DND-41 (cell line): ENCODE data around the gene CCT7.

Source experiments
- EZH2 ChIP-seq: IDR thresholded peaks from 3 replicates; pipeline ENCODE4 v1.6.1; 2012; ENCODE audit warnings: borderline replicate concordance, low read depth, mild to moderate bottlenecking, moderate library complexity, low read length, inconsistent platforms; ENCODE audit not compliant: severe bottlenecking
- TF ChIP-seq, protein P1 (sequence below): IDR thresholded peaks from 2 replicates; pipeline ENCODE4 v1.5.1; 2012; ENCODE audit warnings: borderline replicate concordance, low read length, moderate library complexity, mild to moderate bottlenecking; ENCODE audit not compliant: poor library complexity, severe bottlenecking; ENCODE audit errors: extremely low read depth

DNA sequence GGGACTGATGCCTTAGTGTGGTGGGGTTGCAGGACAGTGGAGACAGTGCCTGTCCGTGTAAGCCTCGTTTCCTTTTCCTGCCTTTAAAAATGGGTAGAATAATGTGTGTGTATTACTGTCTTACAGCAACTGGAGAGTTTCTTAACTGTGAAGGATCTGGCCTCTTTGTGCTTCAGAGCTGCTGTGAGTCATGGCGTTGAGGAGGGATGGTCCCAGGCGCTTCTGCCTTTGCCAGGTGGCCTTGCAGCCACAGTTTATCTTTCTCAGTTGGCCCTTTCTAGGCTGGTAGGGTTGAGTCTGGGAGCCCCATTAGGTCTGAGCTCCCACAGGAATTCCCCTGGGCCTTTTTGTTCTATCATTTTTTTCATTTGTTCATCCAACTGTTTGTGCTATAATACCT, 10.3 kb upstream of the CCT7 start:
- TF ChIP-seq, protein P1, sequence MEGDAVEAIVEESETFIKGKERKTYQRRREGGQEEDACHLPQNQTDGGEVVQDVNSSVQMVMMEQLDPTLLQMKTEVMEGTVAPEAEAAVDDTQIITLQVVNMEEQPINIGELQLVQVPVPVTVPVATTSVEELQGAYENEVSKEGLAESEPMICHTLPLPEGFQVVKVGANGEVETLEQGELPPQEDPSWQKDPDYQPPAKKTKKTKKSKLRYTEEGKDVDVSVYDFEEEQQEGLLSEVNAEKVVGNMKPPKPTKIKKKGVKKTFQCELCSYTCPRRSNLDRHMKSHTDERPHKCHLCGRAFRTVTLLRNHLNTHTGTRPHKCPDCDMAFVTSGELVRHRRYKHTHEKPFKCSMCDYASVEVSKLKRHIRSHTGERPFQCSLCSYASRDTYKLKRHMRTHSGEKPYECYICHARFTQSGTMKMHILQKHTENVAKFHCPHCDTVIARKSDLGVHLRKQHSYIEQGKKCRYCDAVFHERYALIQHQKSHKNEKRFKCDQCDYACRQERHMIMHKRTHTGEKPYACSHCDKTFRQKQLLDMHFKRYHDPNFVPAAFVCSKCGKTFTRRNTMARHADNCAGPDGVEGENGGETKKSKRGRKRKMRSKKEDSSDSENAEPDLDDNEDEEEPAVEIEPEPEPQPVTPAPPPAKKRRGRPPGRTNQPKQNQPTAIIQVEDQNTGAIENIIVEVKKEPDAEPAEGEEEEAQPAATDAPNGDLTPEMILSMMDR = no peak
- TF ChIP-seq EZH2 = no peak
